ENCODE measurements around the gene SPATS2.

SPATS2 gene

GRCh38 chr12:49559011-49559675 lies 191.9 kb downstream of the SPATS2 start:
- DNase-seq: no peak

- DNase-seq: no peak
Observed at GRCh38 chr12:49560695-49561094, 193.4 kb downstream of the SPATS2 start.

GRCh38 chr12:49562233-49562632 lies 195.0 kb downstream of the SPATS2 start:
- DNase-seq: no peak

GRCh38 chr12:49562831-49563230 lies 195.6 kb downstream of the SPATS2 start:
- DNase-seq: no peak

GRCh38 chr12:49563951-49564685 lies 196.9 kb downstream of the SPATS2 start:
- peak; percentile 57 for DNase-seq

- no peak for DNase-seq
Observed at GRCh38 chr12:49564686-49565405, 197.6 kb downstream of the SPATS2 start.

GRCh38 chr12:49565406-49566265 lies 198.4 kb downstream of the SPATS2 start:
- no peak for DNase-seq

GRCh38 chr12:49566361-49566760 lies 199.1 kb downstream of the SPATS2 start:
- no peak for DNase-seq

GRCh38 chr12:49567302-49567610 lies 200.0 kb downstream of the SPATS2 start:
- peak; percentile 40 for DNase-seq

GRCh38 chr12:49567611-49568441 lies 200.6 kb downstream of the SPATS2 start, which contains the start of gene MCRS1:
Gene MCRS1 (minus strand): TSS chr12:49568142. CDS start chr12:49566731, 1,411 bp downstream.
- DNase-seq: peak; percentile 99

GRCh38 chr12:49568442-49569162 lies 201.3 kb downstream of the SPATS2 start:
- peak; percentile 75 for DNase-seq
